Prostate gland (tissue), 2 donors: Measurements from ENCODE around the gene KCNN1. TPM values are rescaled to one million over a fixed set of nuclear protein-coding genes. Genes with fewer than 3 reads are reported as not detected.
"Not testable (repeated sequence)": the region's sequence is repeated elsewhere in the genome, so short reads cannot be mapped to it uniquely, and the experiment has no call there.

Source experiments
- DNase-seq: peaks from one replicate; pipeline ENCODE4 v3.0.0-alpha.2; 2019; ENCODE audit warnings: low spot score
- H3K27ac ChIP-seq, 2 donors: fragments of 200-600 bp; sonication (generic); 2 replicates each; pipeline ENCODE4 v1.5.1; 2017 to 2019
- H3K27me3 ChIP-seq: fragments of 200-600 bp; sonication (generic); replicated peaks from 2 replicates; pipeline ENCODE4 v1.5.1; 2019; ENCODE audit not compliant: insufficient read depth
- H3K36me3 ChIP-seq, 2 donors: fragments of 200-600 bp; sonication (generic); 1 replicate in 1 of 2; 2 replicates in 1 of 2; pipeline versions ENCODE4 v1.5.1 to v1.8.1; 2017 to 2019
- H3K4me1 ChIP-seq: fragments of 200-600 bp; sonication (generic); replicated peaks from 2 replicates; pipeline ENCODE4 v1.5.1; 2019
- H3K4me3 ChIP-seq, 2 donors: fragments of 200-600 bp; sonication (generic); 2 replicates each; pipeline ENCODE4 v1.5.1; 2017 to 2019
- H3K9me3 ChIP-seq: fragments of 200-600 bp; sonication (generic); 2 replicates; pipeline ENCODE4 v1.5.1; 2017
- POLR2A ChIP-seq: fragments of 450-650 bp; IDR thresholded peaks from one replicate; pipeline ENCODE4 v1.6.1; 2016; ENCODE audit warnings: antibody characterized with exemption, mild to moderate bottlenecking
- POLR2AphosphoS5 ChIP-seq: sonication (generic); formaldehyde crosslinking; IDR thresholded peaks from one replicate; pipeline ENCODE4 v1.6.1; 2017; ENCODE audit warnings: antibody characterized with exemption
- WGBS: methylation state at CpG from one replicate; pipeline ENCODE4 v1.1.5; 2018; 5-methylcytosine and 5-hydroxymethylcytosine counted together
- intact Hi-C: fragments of 100-400 bp; cut with DNase I; formaldehyde crosslinking; loops from one replicate; pipeline ENCODE4 v1.14.2; 2022
- total RNA-seq, 2 donors: library from RNA; depleted of rRNA; stranded (reverse); fragments of >200 nt; gene quantifications; one replicate each; pipeline ENCODE4 v1.1.0, GENCODE V29; 2016
- TF ChIP-seq, protein P1 (sequence below), 4 experiments: fragments of 200-600 bp in 2 of 4; fragments of 450-650 bp in 2 of 4; sonication (generic) in 2 of 4; IDR thresholded peaks; 1 replicate in 3 of 4; 2 replicates in 1 of 4; pipeline ENCODE4 v1.5.1; 2016 to 2019; ENCODE audit warnings: antibody characterized with exemption in 4 of 4, mild to moderate bottlenecking in 2 of 4, moderate library complexity in 2 of 4

KCNN1 gene
- 1 to 10 TPM in 1 of 2 donors, under 1 TPM in 1; 0.36 to 5.6 TPM for total RNA-seq

DNA sequence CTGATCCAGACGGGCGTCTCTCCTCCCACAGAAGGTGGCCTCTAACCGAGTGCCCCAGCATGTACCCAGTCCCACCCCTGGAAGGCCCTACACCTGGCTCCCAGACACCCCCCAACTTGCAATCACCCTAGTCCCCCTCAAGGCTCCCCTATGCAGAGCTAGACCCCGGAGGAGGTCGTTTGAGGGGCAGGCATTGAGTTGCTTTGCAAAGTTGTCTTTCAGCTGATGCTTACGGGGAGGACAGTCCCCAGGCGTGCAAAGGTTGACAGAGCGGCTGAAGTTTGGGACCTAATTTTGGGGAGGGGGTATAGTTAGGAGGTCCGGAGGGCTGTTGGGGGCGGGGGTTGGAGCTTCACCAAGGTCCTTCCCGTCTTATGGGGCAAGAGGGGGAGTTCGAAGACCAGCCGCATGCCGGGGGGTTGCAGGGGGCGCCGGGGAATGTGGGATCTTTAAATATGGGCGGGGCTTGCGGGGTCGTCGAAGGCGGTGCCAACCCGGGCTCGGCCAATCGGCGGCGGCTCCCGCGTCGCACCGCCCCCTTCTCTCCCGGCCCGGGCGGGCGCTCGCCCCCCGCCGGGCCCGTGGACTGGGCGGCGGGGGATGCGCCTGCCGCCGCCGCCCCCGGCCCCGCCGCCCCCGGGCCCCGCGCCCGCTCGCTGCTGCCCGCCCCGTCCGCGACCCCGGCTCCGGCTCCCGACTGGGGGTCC, at the start of gene KCNN1:
Gene KCNN1 (plus strand): TSS at position 558 of the 707 bp plus-strand sequence. CDS start 6,782 bp downstream, outside the sequence.
- no peak for DNase-seq
- Histone ChIP-seq H3K4me3 (peak within 1 kb of the TSS in 1 of 2 donors; percentile 13), H3K4me1 (no peaks in the 10 kb centered on the region), H3K36me3 (no peaks in the 10 kb centered on the region), H3K27me3 (peaks cover 8% of the 10 kb centered on the region), H3K27ac (no peak within 1 kb of the TSS), H3K9me3 (no peaks in the 10 kb centered on the region)
- intact Hi-C loops = no loop called here
- TF ChIP-seq POLR2A (no peak), POLR2AphosphoS5 (no peak)
- TF ChIP-seq, protein P1, sequence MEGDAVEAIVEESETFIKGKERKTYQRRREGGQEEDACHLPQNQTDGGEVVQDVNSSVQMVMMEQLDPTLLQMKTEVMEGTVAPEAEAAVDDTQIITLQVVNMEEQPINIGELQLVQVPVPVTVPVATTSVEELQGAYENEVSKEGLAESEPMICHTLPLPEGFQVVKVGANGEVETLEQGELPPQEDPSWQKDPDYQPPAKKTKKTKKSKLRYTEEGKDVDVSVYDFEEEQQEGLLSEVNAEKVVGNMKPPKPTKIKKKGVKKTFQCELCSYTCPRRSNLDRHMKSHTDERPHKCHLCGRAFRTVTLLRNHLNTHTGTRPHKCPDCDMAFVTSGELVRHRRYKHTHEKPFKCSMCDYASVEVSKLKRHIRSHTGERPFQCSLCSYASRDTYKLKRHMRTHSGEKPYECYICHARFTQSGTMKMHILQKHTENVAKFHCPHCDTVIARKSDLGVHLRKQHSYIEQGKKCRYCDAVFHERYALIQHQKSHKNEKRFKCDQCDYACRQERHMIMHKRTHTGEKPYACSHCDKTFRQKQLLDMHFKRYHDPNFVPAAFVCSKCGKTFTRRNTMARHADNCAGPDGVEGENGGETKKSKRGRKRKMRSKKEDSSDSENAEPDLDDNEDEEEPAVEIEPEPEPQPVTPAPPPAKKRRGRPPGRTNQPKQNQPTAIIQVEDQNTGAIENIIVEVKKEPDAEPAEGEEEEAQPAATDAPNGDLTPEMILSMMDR (IDR thresholded peaks at IDR 0.05) = no peak
- 34% methylated on average over 11 of the region's 59 CpGs for WGBS

DNA sequence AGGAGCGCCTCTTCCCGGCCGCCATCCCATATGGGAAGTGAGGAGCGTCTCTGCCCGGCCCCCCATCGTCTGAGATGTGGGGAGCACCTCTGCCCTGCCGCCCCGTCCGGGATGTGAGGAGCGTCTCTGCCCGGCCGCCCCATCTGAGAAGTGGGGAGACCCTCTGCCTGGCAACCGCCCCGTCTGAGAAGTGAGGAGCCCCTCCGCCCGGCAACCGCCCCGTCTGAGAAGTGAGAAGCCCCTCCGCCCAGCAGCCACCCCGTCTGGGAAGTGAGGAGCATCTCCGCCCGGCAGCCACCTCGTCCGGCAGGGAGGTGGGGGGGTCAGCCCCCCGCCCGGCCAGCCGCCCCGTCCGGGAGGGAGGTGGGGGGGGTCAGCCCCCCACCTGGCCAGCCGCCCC, 48.8 kb upstream of the KCNN1 start:
- H3K36me3 ChIP-seq, H3K27me3 ChIP-seq, H3K4me3 ChIP-seq, H3K9me3 ChIP-seq, H3K4me1 ChIP-seq, intact Hi-C loops, DNase-seq, H3K27ac ChIP-seq: not testable (repeated sequence)
- 83% methylated on average over 14 of the region's 30 CpGs for WGBS

DNA sequence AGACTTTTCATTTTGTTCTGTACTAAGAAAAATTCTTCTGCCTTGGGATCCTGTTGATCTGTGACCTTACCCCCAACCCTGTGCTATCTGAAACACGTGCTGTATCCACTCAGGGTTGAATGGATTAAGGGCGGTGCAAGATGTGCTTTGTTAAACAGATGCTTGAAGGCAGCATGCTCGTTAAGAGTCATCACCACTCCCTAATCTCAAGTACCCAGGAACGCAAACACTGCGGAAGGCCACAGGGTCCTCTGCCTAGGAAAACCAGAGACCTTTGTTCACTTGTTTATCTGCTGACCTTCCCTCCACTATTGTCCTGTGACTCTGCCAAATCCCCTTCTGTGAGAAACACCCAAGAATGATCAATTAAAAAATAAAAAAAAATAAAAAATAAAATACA, 47.8 kb upstream of the KCNN1 start:
- H3K36me3 ChIP-seq, H3K27me3 ChIP-seq, intact Hi-C loops, H3K4me3 ChIP-seq, H3K9me3 ChIP-seq, H3K4me1 ChIP-seq, DNase-seq, H3K27ac ChIP-seq: not testable (repeated sequence)
- 49% methylated on average over 4 of the region's 5 CpGs for WGBS

DNA sequence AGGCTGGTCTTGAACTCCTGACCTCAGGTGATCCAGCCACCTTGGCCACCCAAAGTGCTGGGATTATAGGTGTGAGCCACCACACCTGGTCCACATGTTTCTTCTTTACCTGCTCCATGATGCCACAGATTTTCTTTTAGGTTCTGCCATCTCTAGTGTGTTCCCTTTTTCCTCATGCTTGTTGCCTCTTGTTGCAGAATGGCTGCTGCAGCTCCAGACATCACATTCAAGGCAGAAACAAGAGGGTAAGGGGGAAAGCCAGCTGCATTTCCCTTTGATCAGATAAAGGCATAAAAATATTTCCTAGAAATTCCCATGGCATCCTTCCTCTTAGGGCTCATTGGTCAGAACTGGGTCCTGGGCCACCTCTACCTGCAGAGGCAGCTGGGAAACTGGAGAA, 46.4 kb upstream of the KCNN1 start:
- intact Hi-C loops = no loop called here
- no peaks in the 10 kb centered on the region for H3K4me1 ChIP-seq
- H3K9me3 ChIP-seq = no peaks in the 10 kb centered on the region
- H3K4me3 ChIP-seq = no peak overlapping the region
- no peak for DNase-seq
- no peak overlapping the region for H3K27ac ChIP-seq
- TF ChIP-seq POLR2A (no peak), POLR2AphosphoS5 (no peak)
- TF ChIP-seq, protein P1 (IDR thresholded peaks at IDR 0.05) = no peak
- H3K27me3 ChIP-seq = no peaks in the 10 kb centered on the region
- no peaks in the 10 kb centered on the region for H3K36me3 ChIP-seq

DNA sequence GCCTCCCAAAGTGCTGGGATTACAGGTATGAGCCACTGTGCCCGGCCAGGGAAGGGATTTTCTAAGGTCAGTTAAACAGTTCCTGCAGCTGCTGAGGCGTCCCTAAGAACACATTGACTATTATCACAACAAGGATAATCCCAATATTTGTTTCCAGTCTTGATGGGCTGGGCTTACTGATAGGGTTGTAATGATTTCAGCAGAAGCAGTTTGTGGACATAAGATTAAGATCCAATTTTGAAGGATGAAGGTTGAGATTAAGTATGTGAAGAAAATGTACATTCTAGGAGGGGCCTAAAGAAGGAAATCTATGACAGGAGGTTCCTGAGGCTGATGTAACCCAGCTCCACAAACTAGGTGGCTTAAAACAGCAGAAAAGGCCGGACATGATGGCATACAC, 44.8 kb upstream of the KCNN1 start:
- WGBS = 60% methylated on average over 3 of the region's 3 CpGs
- H3K4me3 ChIP-seq = no peak overlapping the region
- TF ChIP-seq POLR2AphosphoS5 (no peak), POLR2A (no peak)
- TF ChIP-seq, protein P1 (IDR thresholded peaks at IDR 0.05) = no peak
- H3K27me3 ChIP-seq = no peaks in the 10 kb centered on the region
- intact Hi-C loops = no loop called here
- H3K36me3 ChIP-seq = no peaks in the 10 kb centered on the region
- H3K9me3 ChIP-seq = no peaks in the 10 kb centered on the region
- H3K27ac ChIP-seq = no peak overlapping the region
- no peaks in the 10 kb centered on the region for H3K4me1 ChIP-seq
- DNase-seq = no peak

DNA sequence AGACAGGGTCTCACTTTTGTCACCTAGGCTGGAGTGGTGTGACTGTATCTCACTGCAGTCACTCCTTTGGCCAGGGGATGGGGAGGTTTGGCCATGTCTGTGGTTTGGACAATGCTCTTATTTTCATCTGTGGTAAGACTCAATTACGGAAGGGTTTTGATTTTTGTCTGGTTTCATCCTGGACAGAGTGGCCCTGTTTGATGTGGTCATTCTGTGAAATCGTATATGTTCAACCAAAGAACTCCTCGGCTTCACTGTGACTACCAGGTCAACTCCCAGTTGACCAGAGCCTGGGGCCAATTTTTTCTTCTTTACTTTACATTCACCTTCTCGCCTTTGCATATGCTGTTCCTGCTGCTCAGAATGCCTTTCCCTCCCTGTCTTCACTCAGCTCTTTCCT, 40.9 kb upstream of the KCNN1 start:
- no peak overlapping the region for H3K4me3 ChIP-seq
- no peaks in the 10 kb centered on the region for H3K9me3 ChIP-seq
- H3K4me1 ChIP-seq = no peaks in the 10 kb centered on the region
- no peak overlapping the region for H3K27ac ChIP-seq
- no peaks in the 10 kb centered on the region for H3K27me3 ChIP-seq
- 71% methylated on average over 4 of the region's 4 CpGs for WGBS
- no peak for DNase-seq
- TF ChIP-seq POLR2A (no peak), POLR2AphosphoS5 (no peak)
- TF ChIP-seq, protein P1 (IDR thresholded peaks at IDR 0.05) = no peak
- no peaks in the 10 kb centered on the region for H3K36me3 ChIP-seq
- intact Hi-C loops = no loop called here
